Progenitor cell of endocrine pancreas (in vitro differentiated cells): ENCODE results near the gene PIGB. TPM values are rescaled to one million over a fixed set of nuclear protein-coding genes. Genes with fewer than 3 reads are reported as not detected.
A peak's percentile ranks its signal among the peaks of the same experiment; 100 is the strongest.

Experiments
- DNase-seq: peaks from one replicate; pipeline ENCODE4 v3.0.0; 2021; ENCODE audit warnings: low spot score; ENCODE audit not compliant: unreplicated experiment
- H3K27ac Mint-ChIP-seq: 2 replicates; pipeline ENCODE4 v1.8.0; 2021; ENCODE audit warnings: mild to moderate bottlenecking, moderate library complexity, mixed read lengths
- H3K27me3 Mint-ChIP-seq: 2 replicates; pipeline ENCODE4 v1.8.0; 2021; ENCODE audit warnings: mixed read lengths
- H3K36me3 Mint-ChIP-seq: 2 replicates; pipeline ENCODE4 v1.8.0; 2022; ENCODE audit warnings: mixed read lengths; ENCODE audit not compliant: insufficient read depth
- H3K4me1 Mint-ChIP-seq: 2 replicates; pipeline ENCODE4 v1.8.0; 2021; ENCODE audit warnings: low read depth, mixed read lengths
- H3K4me3 Mint-ChIP-seq: 2 replicates; pipeline ENCODE4 v1.8.0; 2021; ENCODE audit warnings: low read depth, mild to moderate bottlenecking, moderate library complexity, mixed read lengths
- H3K9me3 Mint-ChIP-seq: 2 replicates; pipeline ENCODE4 v1.8.0; 2021; ENCODE audit warnings: low read depth, mixed read lengths
- total RNA-seq: library from RNA; stranded (reverse); gene quantifications from 2 replicates; pipeline ENCODE4 v1.2.1, GENCODE V29; 2021
- TF ChIP-seq, protein P1 (sequence below): fragments of 200-600 bp; sonication (generic); IDR thresholded peaks from one replicate; pipeline ENCODE4 v1.5.0; 2021; ENCODE audit warnings: antibody characterized with exemption, mild to moderate bottlenecking; ENCODE audit not compliant: unreplicated experiment

The PIGB gene
- total RNA-seq, 1 donor from 2014 or later = 17.6 TPM

DNA sequence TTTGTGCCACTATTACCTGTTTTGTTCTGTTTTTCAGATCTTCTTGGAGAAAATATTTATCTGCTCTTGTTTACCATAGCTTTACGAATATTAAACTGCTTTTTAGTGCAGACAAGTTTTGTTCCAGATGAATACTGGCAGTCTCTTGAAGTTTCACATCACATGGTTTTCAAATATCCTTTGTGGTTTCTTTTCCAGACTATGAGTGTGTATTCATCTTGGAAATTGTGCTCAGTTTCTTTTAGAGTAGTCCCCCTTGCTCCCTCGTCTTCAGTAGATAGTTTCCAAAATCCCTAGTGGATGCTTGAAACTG is 1.2 kb downstream of the PIGB start:
- Mint-ChIP-seq H3K27me3 (no peaks in the 10 kb centered on the region), H3K36me3 (peaks cover 7% of the 10 kb centered on the region)
- TF ChIP-seq, protein P1, sequence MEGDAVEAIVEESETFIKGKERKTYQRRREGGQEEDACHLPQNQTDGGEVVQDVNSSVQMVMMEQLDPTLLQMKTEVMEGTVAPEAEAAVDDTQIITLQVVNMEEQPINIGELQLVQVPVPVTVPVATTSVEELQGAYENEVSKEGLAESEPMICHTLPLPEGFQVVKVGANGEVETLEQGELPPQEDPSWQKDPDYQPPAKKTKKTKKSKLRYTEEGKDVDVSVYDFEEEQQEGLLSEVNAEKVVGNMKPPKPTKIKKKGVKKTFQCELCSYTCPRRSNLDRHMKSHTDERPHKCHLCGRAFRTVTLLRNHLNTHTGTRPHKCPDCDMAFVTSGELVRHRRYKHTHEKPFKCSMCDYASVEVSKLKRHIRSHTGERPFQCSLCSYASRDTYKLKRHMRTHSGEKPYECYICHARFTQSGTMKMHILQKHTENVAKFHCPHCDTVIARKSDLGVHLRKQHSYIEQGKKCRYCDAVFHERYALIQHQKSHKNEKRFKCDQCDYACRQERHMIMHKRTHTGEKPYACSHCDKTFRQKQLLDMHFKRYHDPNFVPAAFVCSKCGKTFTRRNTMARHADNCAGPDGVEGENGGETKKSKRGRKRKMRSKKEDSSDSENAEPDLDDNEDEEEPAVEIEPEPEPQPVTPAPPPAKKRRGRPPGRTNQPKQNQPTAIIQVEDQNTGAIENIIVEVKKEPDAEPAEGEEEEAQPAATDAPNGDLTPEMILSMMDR = no peak

DNA sequence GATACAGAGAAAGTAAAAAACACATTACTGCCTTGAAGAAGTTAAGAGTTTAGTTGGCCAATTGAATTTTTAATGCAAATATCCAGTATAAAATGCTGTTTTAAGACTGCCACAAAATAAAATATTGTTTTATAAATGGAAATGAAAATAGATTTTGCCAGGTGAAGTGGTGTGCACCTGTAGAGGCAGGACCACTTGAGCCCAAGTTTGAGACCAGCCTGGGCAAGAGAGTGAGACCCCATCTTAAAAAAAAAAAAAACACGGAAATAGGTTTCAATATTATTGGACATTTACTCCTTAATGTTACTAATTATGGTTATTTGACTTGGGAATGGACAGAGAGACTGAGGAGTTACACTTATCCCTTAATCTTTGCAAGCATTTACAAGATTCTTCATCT is 1.9 kb downstream of the PIGB start:
- no peak overlapping the region for H3K27ac Mint-ChIP-seq
- DNase-seq = no peak
- H3K4me3 Mint-ChIP-seq = no peak overlapping the region
- H3K9me3 Mint-ChIP-seq = no peaks in the 10 kb centered on the region
- H3K4me1 Mint-ChIP-seq = peaks cover 3% of the 10 kb centered on the region
- H3K27me3 Mint-ChIP-seq = no peaks in the 10 kb centered on the region
- TF ChIP-seq, protein P1 = no peak
- peaks cover 6% of the 10 kb centered on the region for H3K36me3 Mint-ChIP-seq

More for the DNA sequence above, 1.2 kb downstream of the PIGB start:
- Mint-ChIP-seq H3K27ac (peak overlapping the region; percentile 56), H3K4me3 (peak overlapping the region; percentile 51), H3K9me3 (no peaks in the 10 kb centered on the region), H3K4me1 (peaks cover 3% of the 10 kb centered on the region)
- DNase-seq = no peak

- H3K9me3 Mint-ChIP-seq = no peaks in the 10 kb centered on the region
- H3K4me3 Mint-ChIP-seq = no peak overlapping the region
- TF ChIP-seq, protein P1 = no peak
- DNase-seq = no peak
- H3K27me3 Mint-ChIP-seq = no peaks in the 10 kb centered on the region
- peaks cover 2% of the 10 kb centered on the region for H3K36me3 Mint-ChIP-seq
- H3K27ac Mint-ChIP-seq = no peak overlapping the region
- peaks cover 3% of the 10 kb centered on the region for H3K4me1 Mint-ChIP-seq
These were observed 3.4 kb downstream of the PIGB start for GRCh38 chr15:55322467-55322866.

- Mint-ChIP-seq H3K27me3 (no peaks in the 10 kb centered on the region), H3K36me3 (peaks cover 7% of the 10 kb centered on the region), H3K9me3 (no peaks in the 10 kb centered on the region), H3K27ac (no peak overlapping the region), H3K4me1 (no peaks in the 10 kb centered on the region), H3K4me3 (no peak overlapping the region)
- TF ChIP-seq, protein P1 = no peak
- DNase-seq = no peak
These were observed 8.4 kb downstream of the PIGB start for GRCh38 chr15:55327387-55327786.

DNA sequence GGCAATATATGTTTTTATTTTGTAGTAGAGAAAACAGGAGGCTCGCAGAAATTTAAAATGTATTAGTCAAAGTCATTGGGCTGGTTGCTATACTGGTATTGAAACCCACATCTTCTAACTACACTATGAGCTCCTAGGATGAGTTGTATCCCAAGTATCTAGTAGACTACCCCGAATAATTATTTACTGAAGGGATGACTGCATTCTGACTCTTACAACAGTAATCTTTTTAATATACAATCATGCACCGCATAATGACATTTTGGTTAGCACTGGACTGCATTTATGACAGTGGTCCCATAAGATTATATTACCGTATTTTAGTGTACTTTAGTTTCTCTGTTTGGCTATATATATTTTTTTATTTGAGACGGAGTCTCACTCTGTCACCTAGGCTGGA is 15.3 kb downstream of the PIGB start:
- TF ChIP-seq, protein P1 = no peak

More for the DNA sequence above, 15.3 kb downstream of the PIGB start:
- peaks cover 6% of the 10 kb centered on the region for H3K36me3 Mint-ChIP-seq
- H3K4me1 Mint-ChIP-seq = no peaks in the 10 kb centered on the region
- H3K9me3 Mint-ChIP-seq = no peaks in the 10 kb centered on the region
- no peak for DNase-seq
- no peak overlapping the region for H3K4me3 Mint-ChIP-seq
- no peaks in the 10 kb centered on the region for H3K27me3 Mint-ChIP-seq
- no peak overlapping the region for H3K27ac Mint-ChIP-seq
